GM12864 (cell line): ENCODE data around the gene RERE.

Source experiments
- DNase-seq: peaks from one replicate; pipeline ENCODE4 v3.0.0-alpha.2; 2011; ENCODE audit warnings: low read depth
- H3K4me3 ChIP-seq: 2 replicates; pipeline ENCODE4 v1.5.1; 2011; ENCODE audit warnings: mild to moderate bottlenecking, low read depth, low read length, control low read depth
- CTCF ChIP-seq: IDR thresholded peaks from 2 replicates; pipeline ENCODE4 v1.5.1; 2011; ENCODE audit warnings: low read depth, mild to moderate bottlenecking, moderate library complexity, low read length, control low read depth, inconsistent platforms; ENCODE audit errors: missing control alignments

RERE gene

GRCh38 chr1:8684590-8684989 is 132.8 kb downstream of the RERE start:
- H3K4me3 ChIP-seq, result no peak overlapping the region
- TF ChIP-seq CTCF, result no peak

GRCh38 chr1:8682573-8682972 is 134.9 kb downstream of the RERE start:
- no peak for DNase-seq
- H3K4me3 ChIP-seq, result no peak overlapping the region
- no peak for TF ChIP-seq CTCF

More at GRCh38 chr1:8684590-8684989, 132.8 kb downstream of the RERE start:
- DNase-seq, result no peak

- no peak for TF ChIP-seq CTCF
- no peak overlapping the region for H3K4me3 ChIP-seq
- no peak for DNase-seq
Measured at GRCh38 chr1:8681911-8682310, 135.5 kb downstream of the RERE start.

GRCh38 chr1:8680664-8681650 is 136.5 kb downstream of the RERE start:
- no peak for TF ChIP-seq CTCF
- no peak for DNase-seq
- H3K4me3 ChIP-seq, result peak overlapping the region; percentile 50

GRCh38 chr1:8679929-8680663 is 137.3 kb downstream of the RERE start:
- TF ChIP-seq CTCF, result no peak
- no peak for DNase-seq
- H3K4me3 ChIP-seq, result no peak overlapping the region; the same call in 1 of the 2 replicates

- DNase-seq, result no peak
- no peak overlapping the region for H3K4me3 ChIP-seq
- no peak for TF ChIP-seq CTCF
Measured at GRCh38 chr1:8679395-8679800, 138.0 kb downstream of the RERE start.
